HepG2 (cell line): ENCODE results near the gene ARHGDIA. TPM values are rescaled to one million over a fixed set of nuclear protein-coding genes. Genes with fewer than 3 reads are reported as not detected.

Source experiments
- BCLAF1 ChIP-seq: fragments of 450-650 bp; IDR thresholded peaks from 2 replicates; pipeline ENCODE4 v1.6.1; 2017; ENCODE audit warnings: mild to moderate bottlenecking
- BHLHE40 ChIP-seq: IDR thresholded peaks from 2 replicates; pipeline ENCODE4 v1.6.1; 2011; ENCODE audit warnings: low read length, improper control_type of control experiment
- EED ChIP-seq: sonication (generic); formaldehyde crosslinking; IDR thresholded peaks from 2 replicates; pipeline ENCODE4 v1.5.0; 2020; ENCODE audit warnings: mild to moderate bottlenecking, missing genetic modification reagents
- FOXM1 ChIP-seq: sonication (generic); formaldehyde crosslinking; IDR thresholded peaks from 2 replicates; pipeline ENCODE4 v1.5.0; 2020; ENCODE audit warnings: missing genetic modification reagents
- GATAD2A ChIP-seq: IDR thresholded peaks from 2 replicates; pipeline ENCODE4 v1.6.1; 2016
- KDM2A ChIP-seq: sonication (generic); formaldehyde crosslinking; IDR thresholded peaks from 2 replicates; pipeline ENCODE4 v1.4.0; 2020; ENCODE audit warnings: low read depth, missing genetic modification reagents, borderline replicate concordance
- LCORL ChIP-seq, 2 experiments: fragments of 450-650 bp in 1 of 2; sonication (generic) in 1 of 2; formaldehyde crosslinking in 1 of 2; IDR thresholded peaks; 2 replicates each; pipeline versions ENCODE4 v1.5.0 to v1.6.1; 2017 to 2020; ENCODE audit warnings: antibody characterized with exemption in 1 of 2, missing genetic modification reagents in 1 of 2
- MATR3 ChIP-seq: sonication (generic); formaldehyde crosslinking; IDR thresholded peaks from 2 replicates; pipeline ENCODE4 v1.4.0; 2020; ENCODE audit warnings: missing genetic modification reagents
- PHF21A ChIP-seq: sonication (generic); formaldehyde crosslinking; IDR thresholded peaks from 2 replicates; pipeline ENCODE4 v1.5.0; 2020; ENCODE audit warnings: mild to moderate bottlenecking, missing genetic modification reagents
- PHF8 ChIP-seq: sonication (generic); formaldehyde crosslinking; IDR thresholded peaks from 2 replicates; pipeline ENCODE4 v1.5.0; 2020; ENCODE audit warnings: missing genetic modification reagents
- PRDM15 ChIP-seq: sonication (generic); formaldehyde crosslinking; IDR thresholded peaks from 2 replicates; pipeline ENCODE4 v1.4.0; 2020; ENCODE audit warnings: missing genetic modification reagents
- RXRA ChIP-seq: sonication (generic); formaldehyde crosslinking; IDR thresholded peaks from 2 replicates; pipeline ENCODE4 v1.5.1; 2020; ENCODE audit warnings: missing genetic modification reagents
- TFAP4 ChIP-seq: sonication (generic); IDR thresholded peaks from 2 replicates; pipeline ENCODE4 v1.6.1; 2016; ENCODE audit warnings: low read depth, borderline replicate concordance
- ZFX ChIP-seq: sonication (generic); formaldehyde crosslinking; IDR thresholded peaks from 2 replicates; pipeline ENCODE4 v1.4.0; 2020; ENCODE audit warnings: mild to moderate bottlenecking, low read depth, missing genetic modification reagents, moderate library complexity
- ZNF256 ChIP-seq: sonication (generic); formaldehyde crosslinking; conservative IDR thresholded peaks from 2 replicates; pipeline ENCODE4 v1.4.0; 2020; ENCODE audit warnings: missing genetic modification reagents
- ZNF260 ChIP-seq: sonication (generic); formaldehyde crosslinking; IDR thresholded peaks from 2 replicates; pipeline ENCODE4 v1.4.0; 2020; ENCODE audit warnings: missing genetic modification reagents, low read depth, mild to moderate bottlenecking, borderline replicate concordance
- ZNF274 ChIP-seq: sonication (generic); formaldehyde crosslinking; IDR thresholded peaks from 2 replicates; pipeline ENCODE4 v1.5.1; 2020; ENCODE audit warnings: mild to moderate bottlenecking, missing genetic modification reagents
- ZNF280B ChIP-seq: sonication (generic); formaldehyde crosslinking; IDR thresholded peaks from 2 replicates; pipeline ENCODE4 v1.5.0; 2020; ENCODE audit warnings: missing genetic modification reagents, mild to moderate bottlenecking, borderline replicate concordance
- ZNF772 ChIP-seq: sonication (generic); formaldehyde crosslinking; IDR thresholded peaks from 2 replicates; pipeline ENCODE4 v1.5.0; 2020; ENCODE audit warnings: mild to moderate bottlenecking, missing genetic modification reagents
- polyA plus RNA-seq, 8 experiments: library from polyadenylated mRNA; depleted of rRNA in 3 of 8; stranded (reverse) in 7 of 8; unstranded in 1 of 8; fragments of >200 nt; fragmentation: Illumina TruSeq in 4 of 8; extraction: Trizol in 4 of 8; gene quantifications; 2 replicates each; pipeline versions ENCODE4 v1.2.1 to v1.2.3, GENCODE V29; 2011 to 2016; ENCODE audit warnings: low read depth in 4 of 8, missing spikeins in 1 of 8, mixed read lengths in 1 of 8; ENCODE audit not compliant: insufficient read depth in 1 of 8
- total RNA-seq, 5 experiments: library from RNA; depleted of rRNA; stranded (reverse); fragments of >200 nt; fragmentation: Illumina TruSeq; extraction: Trizol; gene quantifications; 2 replicates each; pipeline ENCODE4 v1.2.3, GENCODE V29; 2016; ENCODE audit warnings: low read depth in 1 of 5

ARHGDIA gene
- total and polyA plus RNA-seq, 2 of the 13 experiments (the other 11 are each of a cell fraction or from before 2014, with no cell fraction given): 40.0 to 64.0 TPM

- TF ChIP-seq LCORL (IDR thresholded peaks at IDR 0.05) (no peak), LCORL (CRISPR knock-in tag; IDR thresholded peaks at IDR 0.05) (0 out of 2 replicates have a peak, but pooled peaks have one; percentile 50), ZNF260 (no peak), EED (CRISPR knock-in tag) (0 out of 2 replicates have a peak, but pooled peaks have one; percentile 42), ZNF274 (CRISPR knock-in tag) (peak; percentile 48; the same call in 1 of the 2 replicates), ZNF256 (CRISPR knock-in tag) (no peak), ZNF772 (no peak), MATR3 (CRISPR knock-in tag) (no peak), FOXM1 (CRISPR knock-in tag) (no peak), ZNF280B (CRISPR knock-in tag) (no peak), BHLHE40 (0 out of 2 replicates have a peak, but pooled peaks have one; percentile 8), PRDM15 (CRISPR knock-in tag) (peak; percentile 76; the same call in 1 of the 2 replicates), GATAD2A (CRISPR knock-in tag) (0 out of 2 replicates have a peak, but pooled peaks have one; percentile 19), TFAP4 (no peak), PHF21A (CRISPR knock-in tag) (0 out of 2 replicates have a peak, but pooled peaks have one; percentile 22), PHF8 (no peak), RXRA (CRISPR knock-in tag) (0 out of 2 replicates have a peak, but pooled peaks have one; percentile 23), ZFX (peak; percentile 37; the same call in 1 of the 2 replicates), KDM2A (CRISPR knock-in tag) (peak; percentile 21; the same call in 1 of the 2 replicates), BCLAF1 (no peak)
These were observed 30.0 kb downstream of the ARHGDIA start (continued) for GRCh38 chr17:81840826-81841778.
